Smooth muscle cell of the pulmonary artery (primary cell): Measurements from ENCODE around the gene TRIM61. TPM values are rescaled to one million over a fixed set of nuclear protein-coding genes. Genes with fewer than 3 reads are reported as not detected.

ENCODE experiments used
- total RNA-seq: library from RNA; depleted of rRNA; stranded (reverse); fragments of >200 nt; gene quantifications from 2 replicates; pipeline ENCODE4 v1.2.3, GENCODE V29; 2014

TRIM61 gene
- total RNA-seq: 0.99 and 3.0 TPM in 2 replicates

DNA sequence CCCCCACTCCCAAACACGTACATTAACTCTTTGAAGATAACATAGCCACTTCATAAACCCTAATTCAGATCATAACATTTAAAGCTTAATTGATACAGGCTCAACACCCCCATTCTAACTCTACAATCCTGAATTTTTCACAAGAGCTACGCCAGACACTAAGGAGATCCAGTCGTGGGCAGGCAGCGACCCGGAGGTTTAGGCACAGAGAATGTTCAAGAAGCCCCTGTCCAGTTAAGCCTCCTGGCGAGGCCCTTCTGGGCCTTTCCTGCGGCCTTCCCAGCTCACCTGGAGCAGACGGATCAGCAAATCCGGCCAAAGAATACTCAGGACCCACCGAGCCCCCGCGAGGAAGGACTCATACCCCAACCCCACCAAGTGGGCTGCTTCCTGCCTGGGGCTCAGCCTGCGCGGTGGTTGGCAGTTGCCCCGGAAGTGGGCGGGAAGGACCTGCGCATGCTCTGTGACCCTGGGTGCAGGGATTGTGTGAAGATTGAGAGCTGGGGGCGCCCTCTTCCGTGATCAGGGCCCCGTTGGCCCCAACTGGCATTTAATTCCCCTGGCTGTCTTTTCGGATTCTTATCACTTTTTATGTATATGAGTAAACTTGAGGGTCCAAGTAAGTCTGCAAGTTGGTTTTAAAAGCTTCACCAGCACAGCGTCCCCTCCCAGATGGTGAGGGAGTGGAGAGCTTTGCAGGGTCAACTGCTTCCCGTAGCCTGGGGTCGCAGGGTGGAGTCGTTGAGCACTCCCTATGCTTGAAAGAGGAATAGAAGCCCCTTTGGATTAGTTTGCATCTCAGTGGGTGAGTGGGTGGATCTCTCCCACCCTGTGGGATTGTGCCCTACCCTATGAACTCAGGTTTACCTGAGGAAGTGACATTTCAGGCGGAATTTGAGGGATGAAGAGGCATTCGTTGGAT lies at the start of gene TRIM61:
TRIM61 (minus strand) TSS at position 415 of the 922 bp plus-strand sequence. CDS start 7,655 bp downstream, outside the sequence.

Other genes starting within 250 kb of the TRIM61 start
- gene SMIM31, start 223.5 kb downstream of the TRIM61 start, total RNA-seq: not detected in 2 replicates
- not detected in 2 replicates for gene APELA, start 100.5 kb downstream of the TRIM61 start, total RNA-seq
- not detected in 2 replicates for gene TRIM60, start 54.3 kb upstream of the TRIM61 start, total RNA-seq
- not detected in 2 replicates for gene TRIM75, start 76.2 kb upstream of the TRIM61 start, total RNA-seq
- 8.1 and 8.3 TPM in 2 replicates for gene TMEM192, start 135.2 kb upstream of the TRIM61 start, total RNA-seq
- 17.7 and 27.0 TPM in 2 replicates for gene KLHL2, start 229.9 kb upstream of the TRIM61 start, total RNA-seq